Gastrocnemius medialis (tissue), 4 donors: ENCODE data around the gene P2RY14. TPM values are rescaled to one million over a fixed set of nuclear protein-coding genes. Genes with fewer than 3 reads are reported as not detected.

Experiments used
- ATAC-seq, 2 donors: fragments of 150-250 bp; one replicate each; pipeline ENCODE4 v1.9.1; 2016
- DNase-seq, 2 donors: peaks; one replicate each; pipeline ENCODE4 v3.0.0-alpha.2; 2019
- H3K27ac ChIP-seq, 4 donors: fragments of 200-600 bp; sonication (generic); 1 replicate in 1 of 4; 2 replicates in 3 of 4; pipeline ENCODE4 v1.5.1; 2016 to 2018; ENCODE audit warnings: mild to moderate bottlenecking in 2 of 4, moderate library complexity in 1 of 4
- H3K27me3 ChIP-seq, 3 donors: fragments of 200-600 bp; sonication (generic) in 2 of 3; 1 replicate in 1 of 3; 2 replicates in 2 of 3; pipeline versions ENCODE4 v1.5.1 to v1.6.0; 2016 to 2019; ENCODE audit warnings: mild to moderate bottlenecking in 1 of 3, moderate library complexity in 1 of 3
- H3K36me3 ChIP-seq, 2 donors: fragments of 200-600 bp; sonication (generic) in 1 of 2; one replicate each; pipeline ENCODE4 v1.5.1; 2017 to 2018
- H3K4me1 ChIP-seq, 2 donors: fragments of 200-600 bp; sonication (generic) in 1 of 2; one replicate each; pipeline ENCODE4 v1.5.1; 2016 to 2017; ENCODE audit warnings: mild to moderate bottlenecking in 2 of 2
- H3K4me3 ChIP-seq, 4 donors: fragments of 200-600 bp; sonication (generic) in 3 of 4; 1 replicate in 1 of 4; 2 replicates in 3 of 4; pipeline ENCODE4 v1.5.1; 2016 to 2019; ENCODE audit warnings: mild to moderate bottlenecking in 2 of 4
- H3K9me3 ChIP-seq, 3 donors: fragments of 200-600 bp; sonication (generic) in 2 of 3; 1 replicate in 1 of 3; 2 replicates in 2 of 3; pipeline ENCODE4 v1.5.1; 2016 to 2019
- CTCF ChIP-seq, 5 experiments: fragments of 450-650 bp in 3 of 5; fragments of 200-600 bp in 2 of 5; sonication (generic) in 2 of 5; IDR thresholded peaks in 4 of 5; conservative IDR thresholded peaks in 1 of 5; 1 replicate in 4 of 5; 2 replicates in 1 of 5; pipeline ENCODE4 v1.5.1; 2016 to 2019; ENCODE audit warnings: antibody characterized with exemption in 5 of 5, mild to moderate bottlenecking in 3 of 5, moderate library complexity in 3 of 5
- POLR2A ChIP-seq, 2 donors: fragments of 450-650 bp; IDR thresholded peaks; one replicate each; pipeline ENCODE4 v1.6.1; 2017; ENCODE audit warnings: antibody characterized with exemption in 2 of 2, mild to moderate bottlenecking in 2 of 2, moderate library complexity in 2 of 2
- in situ Hi-C, 4 donors: fragments of 200-750 bp; cut with MboI; loops; one replicate each; pipeline versions ENCODE4 v1.15.0 to v1.8.0; 2017; ENCODE audit warnings: low sequenced_read_pairs in 4 of 4
- intact Hi-C: fragments of 100-400 bp; cut with DNase I; formaldehyde crosslinking; loops from one replicate; pipeline ENCODE4 v1.15.1; 2023; ENCODE audit warnings: low total_unique reads
- total RNA-seq, 4 donors: library from RNA; depleted of rRNA; stranded (reverse); fragments of >200 nt; gene quantifications; one replicate each; pipeline versions ENCODE4 v1.1.0 to v1.2.3, GENCODE V29; 2016

Gene P2RY14
- total RNA-seq, 4 donors from 2014 or later: 3.3 to 5.2 (median 3.8) TPM

- Histone ChIP-seq H3K36me3 (no peaks in the 10 kb centered on the region), H3K9me3 (no peaks in the 10 kb centered on the region), H3K27ac (no peak overlapping the region), H3K4me3 (no peak overlapping the region), H3K27me3 (no peaks in the 10 kb centered on the region), H3K4me1 (no peaks in the 10 kb centered on the region)
- DNase-seq: no peak
- in situ Hi-C loops: no loop called here
- intact Hi-C loops: no loop called here
- no peak for TF ChIP-seq CTCF (IDR thresholded peaks at IDR 0.05 in 4 of 5, conservative IDR thresholded peaks at IDR 0.05 in 1 of 5)
- TF ChIP-seq POLR2A (IDR thresholded peaks at IDR 0.05): no peak
- ATAC-seq: no peak
Observed at GRCh38 chr3:151196434-151196833, 81.9 kb downstream of the P2RY14 start.

GRCh38 chr3:151195826-151196225, 82.5 kb downstream of the P2RY14 start:
- Histone ChIP-seq H3K27me3 (no peaks in the 10 kb centered on the region), H3K27ac (no peak overlapping the region), H3K9me3 (no peaks in the 10 kb centered on the region), H3K4me1 (no peaks in the 10 kb centered on the region), H3K4me3 (no peak overlapping the region), H3K36me3 (no peaks in the 10 kb centered on the region)
- in situ Hi-C loops (no loop called here), intact Hi-C loops (no loop called here)
- ATAC-seq: no peak
- TF ChIP-seq POLR2A (IDR thresholded peaks at IDR 0.05) (no peak), CTCF (IDR thresholded peaks at IDR 0.05 in 4 of 5, conservative IDR thresholded peaks at IDR 0.05 in 1 of 5) (no peak)
- no peak for DNase-seq

- in situ Hi-C loops: no loop called here
- Histone ChIP-seq H3K27me3 (no peaks in the 10 kb centered on the region), H3K27ac (no peak overlapping the region), H3K4me3 (no peak overlapping the region), H3K4me1 (no peaks in the 10 kb centered on the region), H3K36me3 (no peaks in the 10 kb centered on the region), H3K9me3 (no peaks in the 10 kb centered on the region)
- DNase-seq (no peak), ATAC-seq (no peak)
- TF ChIP-seq CTCF (IDR thresholded peaks at IDR 0.05 in 4 of 5, conservative IDR thresholded peaks at IDR 0.05 in 1 of 5): no peak
- TF ChIP-seq POLR2A (IDR thresholded peaks at IDR 0.05): no peak
- intact Hi-C loops: no loop called here
Observed at GRCh38 chr3:151192545-151192944, 85.8 kb downstream of the P2RY14 start.

GRCh38 chr3:151191095-151191494, 87.2 kb downstream of the P2RY14 start:
- intact Hi-C loops (no loop called here), in situ Hi-C loops (no loop called here)

More at GRCh38 chr3:151191095-151191494, 87.2 kb downstream of the P2RY14 start:
- no peak for ATAC-seq
- no peaks in the 10 kb centered on the region for H3K4me1 ChIP-seq
- H3K27ac ChIP-seq: no peak overlapping the region
- no peak for DNase-seq
- no peaks in the 10 kb centered on the region for H3K9me3 ChIP-seq
- TF ChIP-seq CTCF (IDR thresholded peaks at IDR 0.05 in 4 of 5, conservative IDR thresholded peaks at IDR 0.05 in 1 of 5) (no peak), POLR2A (IDR thresholded peaks at IDR 0.05) (no peak)
- H3K27me3 ChIP-seq: no peaks in the 10 kb centered on the region
- H3K36me3 ChIP-seq: no peaks in the 10 kb centered on the region
- no peak overlapping the region for H3K4me3 ChIP-seq
